Measurements from ENCODE around the gene PPP1R26. TPM values are rescaled to one million over a fixed set of nuclear protein-coding genes. Genes with fewer than 3 reads are reported as not detected.
"Not testable (repeated sequence)": the region's sequence is repeated elsewhere in the genome, so short reads cannot be mapped to it uniquely, and the experiment has no call there.

The PPP1R26 gene
- total and polyA plus RNA-seq, 8 donors: 5.3 to 22.8 (median 12.9) TPM

GRCh38 chr9:135512904-135513303, 33.3 kb downstream of the PPP1R26 start:
- Histone ChIP-seq H3K36me3 (no peaks in the 10 kb centered on the region), H3K9me3 (peaks cover 0 to 18% (median 12%) of the 10 kb centered on the region in 4 donors), H3K27me3 (peaks cover 0 to 22% (median 0%) of the 10 kb centered on the region in 3 donors), H3K27ac (no peak overlapping the region), H3K4me3 (no peak overlapping the region), H3K4me1 (no peaks in the 10 kb centered on the region)
- no peak for DNase-seq
- intact Hi-C loops (cut with DNase I; ENCODE audit: low total_unique reads): no loop called here
- TF ChIP-seq POLR2A (IDR thresholded peaks at IDR 0.05) (no peak), CTCF (IDR thresholded peaks at IDR 0.05) (no peak), EP300 (IDR thresholded peaks at IDR 0.05) (no peak), POLR2AphosphoS5 (IDR thresholded peaks at IDR 0.05) (no peak)
- 32 to 62% (median 52%) methylated on average over 7 of the region's 7 CpGs for WGBS, 5 donors

- no peak overlapping the region for H3K4me3 ChIP-seq
- no peak for TF ChIP-seq EP300 (IDR thresholded peaks at IDR 0.05)
- TF ChIP-seq POLR2AphosphoS5 (IDR thresholded peaks at IDR 0.05): no peak
- TF ChIP-seq CTCF (IDR thresholded peaks at IDR 0.05): no peak
- no peak for TF ChIP-seq POLR2A (IDR thresholded peaks at IDR 0.05)
- 72 to 86% (median 82%) methylated on average over 15 to 19 of the region's 19 CpGs for WGBS, 5 donors
- peak in 1 of 2 donors; percentile 16 for DNase-seq
- no peaks in the 10 kb centered on the region for H3K36me3 ChIP-seq
- peaks cover 0 to 22% (median 0%) of the 10 kb centered on the region in 3 donors for H3K27me3 ChIP-seq
- H3K27ac ChIP-seq: no peak overlapping the region
- H3K4me1 ChIP-seq: no peaks in the 10 kb centered on the region
- peaks cover 0 to 16% (median 12%) of the 10 kb centered on the region in 4 donors for H3K9me3 ChIP-seq
- intact Hi-C loops (cut with DNase I; ENCODE audit: low total_unique reads): no loop called here
Measured at GRCh38 chr9:135513351-135513846, 33.8 kb downstream of the PPP1R26 start.

GRCh38 chr9:135513906-135514305, 34.3 kb downstream of the PPP1R26 start:
- not testable (repeated sequence) for H3K4me3 ChIP-seq, DNase-seq
- 72 to 90% (median 85%) methylated on average over 5 to 9 of the region's 9 CpGs for WGBS, 5 donors

GRCh38 chr9:135514342-135515082, 34.9 kb downstream of the PPP1R26 start:
- Histone ChIP-seq H3K9me3 (peaks cover 0 to 4% (median 1%) of the 10 kb centered on the region in 4 donors), H3K36me3 (no peaks in the 10 kb centered on the region), H3K4me1 (no peaks in the 10 kb centered on the region), H3K27me3 (peaks cover 0 to 22% (median 0%) of the 10 kb centered on the region in 3 donors), H3K27ac (no peak overlapping the region), H3K4me3 (no peak overlapping the region)
- WGBS, 5 donors: 74 to 80% (median 79%) methylated on average over 13 to 17 of the region's 17 CpGs
- TF ChIP-seq POLR2A (IDR thresholded peaks at IDR 0.05) (no peak), CTCF (IDR thresholded peaks at IDR 0.05) (no peak), EP300 (IDR thresholded peaks at IDR 0.05) (no peak), POLR2AphosphoS5 (IDR thresholded peaks at IDR 0.05) (no peak)
- peak in 1 of 2 donors; percentile 2 for DNase-seq
- intact Hi-C loops (cut with DNase I; ENCODE audit: low total_unique reads): no loop called here

More at GRCh38 chr9:135513906-135514305, 34.3 kb downstream of the PPP1R26 start:
- H3K4me1 ChIP-seq; H3K36me3 ChIP-seq; H3K27ac ChIP-seq; intact Hi-C loops (cut with DNase I; ENCODE audit: low total_unique reads): not testable (repeated sequence)
- Histone ChIP-seq H3K27me3 (peaks cover 0 to 22% (median 0%) of the 10 kb centered on the region in 3 donors), H3K9me3 (peaks cover 0 to 11% (median 7%) of the 10 kb centered on the region in 4 donors)

All from stomach (tissue), 9 donors.